Mesenchymal stem cell (in vitro differentiated cells and primary cell): ENCODE data around the gene TMEM218. TPM values are rescaled to one million over a fixed set of nuclear protein-coding genes. Genes with fewer than 3 reads are reported as not detected.
A peak's percentile ranks its signal among the peaks of the same experiment; 100 is the strongest.

ENCODE experiments used
- DNase-seq: peaks from one replicate; pipeline ENCODE4 v3.0.0-alpha.2; 2013
- H2AFZ ChIP-seq: one replicate; pipeline ENCODE4 v1.6.1; 2013; ENCODE audit warnings: low read depth, mild to moderate bottlenecking, control low read depth, inconsistent platforms, low read length, moderate library complexity
- H2AK5ac ChIP-seq: 2 replicates; pipeline ENCODE4 v1.6.1; 2013; ENCODE audit warnings: low read length, moderate library complexity, mild to moderate bottlenecking, inconsistent platforms; ENCODE audit not compliant: severe bottlenecking
- H2BK120ac ChIP-seq: one replicate; pipeline ENCODE4 v1.6.1; 2013; ENCODE audit warnings: low read depth, mild to moderate bottlenecking, inconsistent platforms, low read length, moderate library complexity
- H2BK12ac ChIP-seq, 2 experiments: one replicate each; pipeline ENCODE4 v1.6.1; 2013; ENCODE audit warnings: inconsistent platforms in 2 of 2, low read length in 2 of 2, mild to moderate bottlenecking in 2 of 2, moderate library complexity in 2 of 2, control low read depth in 1 of 2
- H2BK15ac ChIP-seq: one replicate; pipeline ENCODE4 v1.6.1; 2013; ENCODE audit warnings: mild to moderate bottlenecking, low read depth, inconsistent platforms; ENCODE audit not compliant: poor library complexity, severe bottlenecking
- H2BK5ac ChIP-seq: 2 replicates; pipeline ENCODE4 v1.6.1; 2013; ENCODE audit warnings: low read depth, mild to moderate bottlenecking, low read length, control low read depth, inconsistent platforms; ENCODE audit not compliant: poor library complexity, severe bottlenecking
- H3K14ac ChIP-seq, 2 experiments: one replicate each; pipeline ENCODE4 v1.6.1; 2013; ENCODE audit warnings: inconsistent platforms in 2 of 2, low read length in 2 of 2, control low read depth in 1 of 2, mild to moderate bottlenecking in 1 of 2, moderate library complexity in 1 of 2
- H3K18ac ChIP-seq, 2 experiments: one replicate each; pipeline ENCODE4 v1.6.1; 2013; ENCODE audit warnings: inconsistent platforms in 2 of 2, low read length in 2 of 2, control low read depth in 1 of 2, low read depth in 1 of 2, mild to moderate bottlenecking in 1 of 2
- H3K23ac ChIP-seq, 2 experiments: one replicate each; pipeline ENCODE4 v1.6.1; 2013; ENCODE audit warnings: inconsistent platforms in 2 of 2, low read length in 2 of 2, mild to moderate bottlenecking in 2 of 2, moderate library complexity in 2 of 2, control low read depth in 1 of 2
- H3K27ac ChIP-seq: 2 replicates; pipeline ENCODE4 v1.5.1; 2013; ENCODE audit warnings: mild to moderate bottlenecking, moderate library complexity, low read length, control low read depth, inconsistent platforms; ENCODE audit not compliant: poor library complexity, severe bottlenecking
- H3K27me3 ChIP-seq, 2 experiments: 2 replicates each; pipeline versions ENCODE4 v1.6.1 to v1.7.0; 2013; ENCODE audit warnings: low read length in 2 of 2, mild to moderate bottlenecking in 2 of 2, moderate library complexity in 2 of 2, control low read depth in 1 of 2, inconsistent platforms in 1 of 2; ENCODE audit not compliant: control insufficient read depth in 1 of 2, insufficient read depth in 1 of 2
- H3K36me3 ChIP-seq, 2 experiments: 2 replicates each; pipeline versions ENCODE4 v1.6.1 to v1.7.0; 2013; ENCODE audit warnings: low read length in 2 of 2, control low read depth in 1 of 2, inconsistent platforms in 1 of 2, low read depth in 1 of 2, mild to moderate bottlenecking in 1 of 2; ENCODE audit not compliant: insufficient read depth in 2 of 2, control insufficient read depth in 1 of 2
- H3K4ac ChIP-seq, 2 experiments: one replicate each; pipeline ENCODE4 v1.6.1; 2013; ENCODE audit warnings: inconsistent platforms in 2 of 2, low read length in 2 of 2, mild to moderate bottlenecking in 2 of 2, moderate library complexity in 2 of 2, control low read depth in 1 of 2, low read depth in 1 of 2
- H3K4me1 ChIP-seq: 2 replicates; pipeline ENCODE4 v1.6.1; 2013; ENCODE audit warnings: low read depth, low read length, control low read depth; ENCODE audit not compliant: control insufficient read depth, insufficient read depth
- H3K4me2 ChIP-seq: 2 replicates; pipeline ENCODE4 v1.6.1; 2013; ENCODE audit warnings: low read length, mild to moderate bottlenecking, inconsistent platforms; ENCODE audit not compliant: poor library complexity, severe bottlenecking
- H3K4me3 ChIP-seq, 2 experiments: 2 replicates each; pipeline versions ENCODE4 v1.5.1 to v1.7.0; 2013; ENCODE audit warnings: low read length in 2 of 2, mild to moderate bottlenecking in 2 of 2, control low read depth in 1 of 2, low read depth in 1 of 2; ENCODE audit not compliant: insufficient read depth in 1 of 2
- H3K79me1 ChIP-seq: replicated peaks from 2 replicates; pipeline ENCODE4 v1.6.1; 2013; ENCODE audit warnings: mild to moderate bottlenecking, control low read depth, low read length, inconsistent platforms; ENCODE audit not compliant: poor library complexity, severe bottlenecking
- H3K9ac ChIP-seq: 2 replicates; pipeline ENCODE4 v1.7.0; 2013; ENCODE audit warnings: mild to moderate bottlenecking, low read length, moderate library complexity
- H3K9me3 ChIP-seq: 2 replicates; pipeline ENCODE4 v1.7.0; 2013; ENCODE audit warnings: mild to moderate bottlenecking, low read length; ENCODE audit not compliant: control insufficient read depth
- H4K8ac ChIP-seq: one replicate; pipeline ENCODE4 v1.6.1; 2013; ENCODE audit warnings: inconsistent platforms, mild to moderate bottlenecking, low read length, moderate library complexity
- H4K91ac ChIP-seq: one replicate; pipeline ENCODE4 v1.6.1; 2013; ENCODE audit warnings: mild to moderate bottlenecking, low read length, inconsistent platforms
- WGBS: methylation state at CpG from one replicate; pipeline ENCODE4 v1.1.7; 2013; ENCODE audit warnings: mixed read lengths; 5-methylcytosine and 5-hydroxymethylcytosine counted together
- polyA plus RNA-seq, 2 experiments: library from polyadenylated mRNA; stranded (reverse); fragments of 200-250 nt; gene quantifications; one replicate each; pipeline ENCODE4 v1.2.3, GENCODE V29; 2013

The TMEM218 gene
- polyA plus RNA-seq (2013, experiment 1 of 2): 19.4 TPM
- polyA plus RNA-seq (2013, experiment 2 of 2): 18.8 TPM

- Histone ChIP-seq H3K4me1 (peaks cover 2% of the 10 kb centered on the region), H3K36me3 (no peaks in the 10 kb centered on the region), H4K8ac (peak within 1 kb of the TSS; percentile 95), H3K4me3 (peak within 1 kb of the TSS; percentile 77 to 90), H4K91ac (peak within 1 kb of the TSS; percentile 43), H2AK5ac (no peak within 1 kb of the TSS), H3K18ac (peak within 1 kb of the TSS; percentile 54 to 77), H3K23ac (no peak within 1 kb of the TSS), H2BK15ac (no peak within 1 kb of the TSS), H3K4ac (peak within 1 kb of the TSS in 1 of 2 experiments; percentile 63), H3K27ac (peak within 1 kb of the TSS; percentile 31), H2BK5ac (no peak within 1 kb of the TSS), H3K9ac (peak within 1 kb of the TSS; percentile 86), H2BK120ac (no peak within 1 kb of the TSS), H2AFZ (peak within 1 kb of the TSS; percentile 68), H3K14ac (peak within 1 kb of the TSS in 1 of 2 experiments; percentile 38), H3K9me3 (no peaks in the 10 kb centered on the region), H3K79me1 (peaks cover 6% of the 10 kb centered on the region), H3K27me3 (no peaks in the 10 kb centered on the region), H2BK12ac (no peak within 1 kb of the TSS), H3K4me2 (peak within 1 kb of the TSS; percentile 74)
- DNase-seq: peak; percentile 99
- 9% methylated on average over 43 of the region's 49 CpGs for WGBS
Measured at GRCh38 chr11:125111343-125112207, at the start of gene TMEM218. Gene TMEM218, minus strand, starts transcription at chr11:125111626. Its CDS starts 9,385 bp downstream, at chr11:125102241.

GRCh38 chr11:125157953-125158680 lies 46.7 kb upstream of the TMEM218 start:
- peaks cover 9% of the 10 kb centered on the region for H3K4me1 ChIP-seq
- no peak overlapping the region for H2BK5ac ChIP-seq
- no peak overlapping the region for H2BK15ac ChIP-seq
- H2BK120ac ChIP-seq: no peak overlapping the region
- no peak overlapping the region for H4K8ac ChIP-seq
- no peak overlapping the region for H3K9ac ChIP-seq
- no peak overlapping the region for H3K18ac ChIP-seq
- no peaks in the 10 kb centered on the region for H3K79me1 ChIP-seq
- H3K4me3 ChIP-seq: no peak overlapping the region
- no peak for DNase-seq
- no peaks in the 10 kb centered on the region for H3K9me3 ChIP-seq
- H3K27ac ChIP-seq: no peak overlapping the region
- no peak overlapping the region for H2BK12ac ChIP-seq
- no peak overlapping the region for H3K4me2 ChIP-seq
- no peak overlapping the region for H3K4ac ChIP-seq
- H2AK5ac ChIP-seq: no peak overlapping the region
- no peak overlapping the region for H2AFZ ChIP-seq
- H3K23ac ChIP-seq: no peak overlapping the region
- no peaks in the 10 kb centered on the region for H3K36me3 ChIP-seq
- H3K27me3 ChIP-seq: peaks cover 0 to 87% of the 10 kb centered on the region in 2 experiments
- no peak overlapping the region for H4K91ac ChIP-seq
- WGBS: 97% methylated on average over 10 of the region's 10 CpGs
- H3K14ac ChIP-seq: no peak overlapping the region

- Histone ChIP-seq H3K9me3 (no peaks in the 10 kb centered on the region), H3K79me1 (no peaks in the 10 kb centered on the region), H3K4me3 (no peak overlapping the region), H3K23ac (no peak overlapping the region), H3K36me3 (no peaks in the 10 kb centered on the region), H4K91ac (no peak overlapping the region), H3K4me2 (no peak overlapping the region), H2BK15ac (no peak overlapping the region), H3K27me3 (peaks cover 0 to 78% of the 10 kb centered on the region in 2 experiments), H3K4me1 (peaks cover 6% of the 10 kb centered on the region), H3K4ac (no peak overlapping the region), H2AFZ (no peak overlapping the region), H2BK5ac (no peak overlapping the region), H3K9ac (no peak overlapping the region), H3K18ac (no peak overlapping the region), H3K27ac (no peak overlapping the region), H4K8ac (no peak overlapping the region), H2AK5ac (no peak overlapping the region), H2BK12ac (no peak overlapping the region), H2BK120ac (no peak overlapping the region), H3K14ac (no peak overlapping the region)
- 96% methylated on average over 3 of the region's 6 CpGs for WGBS
- DNase-seq: no peak
Measured at GRCh38 chr11:125157118-125157733, 45.8 kb upstream of the TMEM218 start.
